ENCODE measurements around the gene METTL1. TPM values are rescaled to one million over a fixed set of nuclear protein-coding genes. Genes with fewer than 3 reads are reported as not detected.

The METTL1 gene
- total RNA-seq, 1 experiment from 2014 or later = 13.8 TPM

DNA sequence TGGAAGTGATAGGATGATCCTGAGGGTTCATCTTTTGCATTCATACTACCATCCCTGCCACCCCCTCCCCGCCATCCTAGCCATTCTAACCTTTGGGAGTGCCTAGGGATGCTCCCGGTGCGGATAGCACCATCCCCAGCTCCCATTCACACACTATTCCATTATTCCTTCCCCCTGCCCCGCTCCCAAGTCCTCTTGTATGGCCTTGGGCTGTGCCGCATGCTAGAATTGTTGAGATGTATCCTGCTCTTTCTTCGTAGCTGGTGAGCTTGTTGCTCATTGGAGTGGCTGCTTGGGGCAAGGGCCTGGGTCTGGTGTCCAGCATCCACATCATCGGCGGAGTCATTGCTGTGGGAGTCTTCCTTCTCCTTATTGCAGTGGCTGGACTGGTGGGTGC lies 26.4 kb downstream of the METTL1 start:
- Histone ChIP-seq H3K27me3 (ENCODE audit: control insufficient read depth, insufficient read depth, low read length) (peaks cover 27% of the 10 kb centered on the region), H3K36me3 (replicated peaks; ENCODE audit: control insufficient read depth, insufficient read depth, low read length) (peaks cover 19% of the 10 kb centered on the region), H3K4me3 (ENCODE audit: insufficient read depth, low read depth, low read length) (peak overlapping the region; percentile 81)
- no peak for DNase-seq

GRCh38 chr12:57744777-57745484 lies 27.0 kb downstream of the METTL1 start, which contains the start of gene TSPAN31:
TSS of gene TSPAN31 (plus strand) at chr12:57745039. CDS start at chr12:57745155, 116 bp downstream.
- peaks cover 32% of the 10 kb centered on the region for H3K27me3 ChIP-seq (ENCODE audit: control insufficient read depth, insufficient read depth, low read length)
- peak; percentile 94 for DNase-seq
- H3K36me3 ChIP-seq (replicated peaks; ENCODE audit: control insufficient read depth, insufficient read depth, low read length) = peaks cover 16% of the 10 kb centered on the region
- H3K4me3 ChIP-seq (ENCODE audit: insufficient read depth, low read depth, low read length) = peak within 1 kb of the TSS; percentile 81

GRCh38 chr12:57744194-57744776 lies 27.6 kb downstream of the METTL1 start:
- H3K27me3 ChIP-seq (ENCODE audit: control insufficient read depth, insufficient read depth, low read length) = peaks cover 39% of the 10 kb centered on the region
- H3K4me3 ChIP-seq (ENCODE audit: insufficient read depth, low read depth, low read length) = peak overlapping the region; percentile 81
- peaks cover 15% of the 10 kb centered on the region for H3K36me3 ChIP-seq (replicated peaks; ENCODE audit: control insufficient read depth, insufficient read depth, low read length)
- DNase-seq = no peak

DNA sequence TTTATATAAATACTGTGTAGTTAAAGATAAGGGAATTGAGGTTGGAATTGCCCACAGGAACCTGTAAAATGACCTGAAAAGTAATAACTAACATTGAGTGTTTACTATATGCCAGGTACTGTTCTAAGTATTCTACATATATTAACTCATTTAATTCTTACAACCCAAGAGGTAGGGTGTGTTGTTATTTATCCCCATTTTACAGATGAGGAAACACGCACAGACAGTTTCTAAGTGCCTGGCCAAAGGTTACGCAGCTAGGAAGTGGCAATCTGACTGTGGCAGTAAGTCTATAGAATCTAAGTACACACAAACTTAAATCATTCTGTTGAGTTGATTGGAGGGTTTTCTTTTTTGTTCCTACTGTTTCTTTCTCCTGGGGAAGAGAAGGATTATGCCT lies 28.1 kb downstream of the METTL1 start:
- DNase-seq = no peak
- Histone ChIP-seq H3K4me3 (ENCODE audit: insufficient read depth, low read depth, low read length) (no peak overlapping the region), H3K36me3 (replicated peaks; ENCODE audit: control insufficient read depth, insufficient read depth, low read length) (peaks cover 10% of the 10 kb centered on the region), H3K27me3 (ENCODE audit: control insufficient read depth, insufficient read depth, low read length) (peaks cover 44% of the 10 kb centered on the region)

- no peak overlapping the region for H3K4me3 ChIP-seq (ENCODE audit: insufficient read depth, low read depth, low read length)
- DNase-seq = peak; percentile 76
- peaks cover 59% of the 10 kb centered on the region for H3K27me3 ChIP-seq (ENCODE audit: control insufficient read depth, insufficient read depth, low read length)
- peaks cover 4% of the 10 kb centered on the region for H3K36me3 ChIP-seq (replicated peaks; ENCODE audit: control insufficient read depth, insufficient read depth, low read length)
These were observed 29.8 kb downstream of the METTL1 start for GRCh38 chr12:57741844-57742738.

GRCh38 chr12:57741413-57741789 lies 30.5 kb downstream of the METTL1 start:
- no peak overlapping the region for H3K4me3 ChIP-seq (ENCODE audit: insufficient read depth, low read depth, low read length)
- peaks cover under 1% of the 10 kb centered on the region for H3K36me3 ChIP-seq (replicated peaks; ENCODE audit: control insufficient read depth, insufficient read depth, low read length)
- H3K27me3 ChIP-seq (ENCODE audit: control insufficient read depth, insufficient read depth, low read length) = peaks cover 65% of the 10 kb centered on the region
- no peak for DNase-seq

DNA sequence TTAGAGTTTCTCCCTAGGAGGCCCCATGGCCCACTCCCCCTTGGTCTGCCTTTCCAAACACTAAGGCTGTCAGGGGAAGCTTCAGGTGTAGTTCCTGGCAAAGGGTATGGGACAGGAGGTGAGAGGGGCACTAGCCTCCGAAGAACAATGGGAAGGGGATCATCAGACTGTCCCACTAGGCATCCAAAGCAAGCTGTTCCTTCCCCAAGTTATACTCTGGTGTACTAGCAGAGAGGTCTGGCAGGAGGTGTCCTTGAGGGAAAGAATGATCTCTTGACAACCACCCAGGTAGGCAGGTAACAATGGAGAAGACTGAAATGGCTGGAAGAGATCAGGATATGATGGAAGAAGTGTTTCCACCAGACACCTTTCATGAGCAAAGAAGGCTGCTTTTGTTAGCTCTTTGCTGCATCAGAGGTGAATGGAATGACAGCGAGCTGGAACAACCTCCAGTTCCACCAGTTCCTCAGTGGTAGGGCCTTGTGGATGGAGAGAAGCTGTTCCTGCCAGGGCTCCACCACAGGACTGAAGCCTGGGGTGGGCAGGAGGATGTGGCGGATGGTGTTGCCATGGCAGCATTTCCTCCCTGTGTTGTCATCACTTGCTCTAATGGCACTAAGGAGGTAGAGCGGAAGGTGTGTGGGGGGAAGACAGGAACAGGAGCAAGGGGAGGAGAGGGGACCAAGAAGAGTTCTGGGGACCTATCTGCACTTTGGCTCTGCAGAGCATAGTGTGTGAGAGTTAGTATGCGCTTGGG lies 31.1 kb downstream of the METTL1 start:
- H3K27me3 ChIP-seq (ENCODE audit: control insufficient read depth, insufficient read depth, low read length) = peaks cover 71% of the 10 kb centered on the region
- no peaks in the 10 kb centered on the region for H3K36me3 ChIP-seq (replicated peaks; ENCODE audit: control insufficient read depth, insufficient read depth, low read length)
- no peak for DNase-seq
- H3K4me3 ChIP-seq (ENCODE audit: insufficient read depth, low read depth, low read length) = no peak overlapping the region

DNA sequence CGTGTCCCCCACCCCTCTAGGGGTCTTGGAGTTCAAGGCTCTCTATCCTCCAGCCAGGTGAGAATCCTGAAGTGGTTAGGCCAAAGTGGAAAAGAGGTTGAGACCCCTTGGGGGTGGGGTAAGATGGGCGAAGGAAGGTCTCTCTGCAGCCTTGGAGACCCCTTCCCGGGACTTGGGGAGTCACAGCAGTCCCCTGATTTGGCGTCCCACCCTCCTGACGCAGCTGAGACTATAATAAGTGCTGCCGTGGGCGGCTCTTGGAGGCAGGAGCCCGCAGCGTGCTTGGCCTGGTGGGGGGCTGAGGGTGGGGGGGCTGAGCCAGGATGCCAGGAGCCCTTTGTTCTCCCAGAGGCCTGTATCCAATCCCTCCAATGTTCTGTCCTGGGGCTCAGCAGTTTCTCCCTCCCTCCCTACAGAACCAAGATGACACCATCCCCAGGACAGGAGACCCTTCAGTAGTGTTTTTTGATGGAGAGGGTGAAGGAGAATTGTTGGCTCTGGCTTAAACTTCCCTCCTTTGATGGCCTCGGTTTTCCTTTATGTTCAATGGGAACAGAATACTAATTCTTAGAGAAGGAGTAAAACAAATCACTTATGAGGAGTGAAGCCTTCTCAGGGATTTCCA lies 31.9 kb downstream of the METTL1 start:
- peaks cover 79% of the 10 kb centered on the region for H3K27me3 ChIP-seq (ENCODE audit: control insufficient read depth, insufficient read depth, low read length)

DNA sequence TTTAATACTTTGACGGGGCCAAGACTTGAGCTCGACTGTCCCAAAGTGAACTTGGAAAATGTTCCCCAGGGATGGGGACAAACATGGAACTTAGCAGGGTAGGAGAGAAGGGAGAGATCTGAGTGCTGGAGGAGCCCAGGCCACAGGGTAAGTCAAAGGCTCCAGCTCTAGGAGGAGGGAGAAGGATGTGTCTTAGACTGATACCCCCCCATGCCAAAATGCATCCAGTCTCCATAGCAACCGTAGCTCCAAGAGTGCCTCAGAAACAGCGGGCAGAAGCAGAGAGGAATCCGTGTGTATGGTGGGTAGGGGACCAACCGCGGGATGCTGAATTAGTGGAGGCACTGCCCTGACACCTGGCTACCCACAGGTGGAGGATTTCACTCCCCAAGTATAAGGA lies 32.5 kb downstream of the METTL1 start:
- Histone ChIP-seq H3K4me3 (ENCODE audit: insufficient read depth, low read depth, low read length) (no peak overlapping the region), H3K36me3 (replicated peaks; ENCODE audit: control insufficient read depth, insufficient read depth, low read length) (no peaks in the 10 kb centered on the region), H3K27me3 (ENCODE audit: control insufficient read depth, insufficient read depth, low read length) (peaks cover 86% of the 10 kb centered on the region)
- no peak for DNase-seq

More for the DNA sequence above, 31.9 kb downstream of the METTL1 start:
- no peaks in the 10 kb centered on the region for H3K36me3 ChIP-seq (replicated peaks; ENCODE audit: control insufficient read depth, insufficient read depth, low read length)
- H3K4me3 ChIP-seq (ENCODE audit: insufficient read depth, low read depth, low read length) = no peak overlapping the region
- DNase-seq = no peak

DNA sequence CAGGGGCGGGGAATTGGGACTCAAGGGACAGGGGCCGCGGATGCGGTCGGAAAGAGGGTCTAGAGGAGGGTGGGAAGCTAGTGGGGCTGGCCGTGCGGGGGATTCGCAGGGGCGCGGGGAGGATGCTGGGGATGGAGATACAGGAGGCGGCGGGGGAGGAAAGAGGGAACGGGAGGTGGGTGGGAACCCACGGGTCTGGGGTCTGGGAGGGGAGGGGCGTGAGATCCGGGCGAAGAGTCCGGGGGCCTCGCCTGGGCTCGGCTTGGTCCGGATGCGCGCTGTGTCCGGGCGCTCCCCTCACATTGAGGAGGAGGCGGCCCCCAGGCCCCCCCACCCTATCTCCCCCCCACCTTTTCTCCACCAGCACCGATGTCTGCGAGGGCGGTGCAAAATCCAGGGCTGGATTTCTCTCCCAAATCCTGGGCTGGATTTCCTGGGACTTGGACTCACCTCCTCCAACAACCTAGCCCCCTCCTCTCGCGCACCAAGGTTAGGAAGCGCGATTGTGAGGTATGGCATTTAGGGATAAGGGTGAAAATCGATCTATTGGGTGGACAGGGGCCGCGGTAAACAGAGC lies 33.2 kb downstream of the METTL1 start, which contains the start of gene AGAP2:
Gene AGAP2 (minus strand): TSS at position 82 of the 577 bp plus-strand sequence. CDS start 496 bp downstream, outside the sequence.
- H3K36me3 ChIP-seq (replicated peaks; ENCODE audit: control insufficient read depth, insufficient read depth, low read length) = no peaks in the 10 kb centered on the region
- peak within 1 kb of the TSS; percentile 43 for H3K4me3 ChIP-seq (ENCODE audit: insufficient read depth, low read depth, low read length)
- peak; percentile 92 for DNase-seq
- H3K27me3 ChIP-seq (ENCODE audit: control insufficient read depth, insufficient read depth, low read length) = peaks cover 90% of the 10 kb centered on the region

GRCh38 chr12:57737467-57738460 lies 34.1 kb downstream of the METTL1 start:
- Histone ChIP-seq H3K36me3 (replicated peaks; ENCODE audit: control insufficient read depth, insufficient read depth, low read length) (no peaks in the 10 kb centered on the region), H3K27me3 (ENCODE audit: control insufficient read depth, insufficient read depth, low read length) (peaks cover 94% of the 10 kb centered on the region), H3K4me3 (ENCODE audit: insufficient read depth, low read depth, low read length) (peak overlapping the region; percentile 26; the same call in 1 of the 2 replicates)
- peak; percentile 88 for DNase-seq

DNA sequence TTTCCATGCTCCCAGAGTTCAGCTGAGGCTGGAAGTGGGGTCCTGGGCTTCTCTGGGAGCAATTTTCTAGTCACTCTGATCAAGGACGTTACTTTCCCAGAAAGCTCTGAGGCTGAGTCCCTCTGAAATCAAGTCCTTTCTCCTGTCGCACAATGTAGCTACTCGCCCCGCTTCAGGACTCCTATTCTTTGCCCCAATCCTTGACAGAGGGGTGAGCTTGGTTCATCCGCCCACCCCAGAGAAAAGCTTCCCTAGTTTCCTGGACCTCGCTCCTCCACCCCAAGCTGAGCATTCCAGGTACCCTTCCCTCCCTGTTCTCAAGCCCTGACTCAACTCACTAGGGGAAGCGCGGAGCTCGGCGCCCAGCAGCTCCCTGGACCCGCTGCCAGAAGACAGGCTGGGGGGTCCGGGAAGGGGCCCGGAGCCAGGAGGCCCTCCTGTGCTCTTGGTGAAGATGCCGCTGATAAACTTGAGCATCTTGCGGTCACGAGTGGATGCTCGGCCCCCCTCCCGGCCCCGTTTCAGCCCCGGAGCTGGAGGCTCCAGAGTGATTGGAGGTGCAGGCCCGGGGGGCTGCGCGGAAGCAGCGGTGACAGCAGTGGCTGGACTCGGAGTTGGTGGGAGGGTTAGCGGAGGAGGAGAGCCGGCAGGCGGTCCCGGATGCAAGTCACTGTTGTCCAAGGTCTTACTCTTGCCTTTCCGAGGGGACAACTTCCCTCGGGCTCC lies 35.0 kb downstream of the METTL1 start:
- Histone ChIP-seq H3K27me3 (ENCODE audit: control insufficient read depth, insufficient read depth, low read length) (peaks cover 98% of the 10 kb centered on the region), H3K4me3 (ENCODE audit: insufficient read depth, low read depth, low read length) (peak overlapping the region; percentile 33; the same call in 1 of the 2 replicates), H3K36me3 (replicated peaks; ENCODE audit: control insufficient read depth, insufficient read depth, low read length) (no peaks in the 10 kb centered on the region)
- DNase-seq = peak; percentile 81

Measured in H7 (cell line).